Tibial nerve (tissue), 3 donors: ENCODE results near the gene NCDN.
A peak's percentile ranks its signal among the peaks of the same experiment; 100 is the strongest.

Experiments used
- CTCF ChIP-seq, 5 experiments: fragments of 200-600 bp in 3 of 5; fragments of 450-650 bp in 2 of 5; sonication (generic) in 3 of 5; IDR thresholded peaks; one replicate each; pipeline ENCODE4 v1.5.1; 2016 to 2019; ENCODE audit warnings: antibody characterized with exemption in 5 of 5, mild to moderate bottlenecking in 3 of 5, moderate library complexity in 2 of 5
- POLR2A ChIP-seq, 2 donors: fragments of 450-650 bp; IDR thresholded peaks; one replicate each; pipeline ENCODE4 v1.6.1; 2017; ENCODE audit warnings: antibody characterized with exemption in 2 of 2, mild to moderate bottlenecking in 2 of 2, moderate library complexity in 2 of 2

DNA sequence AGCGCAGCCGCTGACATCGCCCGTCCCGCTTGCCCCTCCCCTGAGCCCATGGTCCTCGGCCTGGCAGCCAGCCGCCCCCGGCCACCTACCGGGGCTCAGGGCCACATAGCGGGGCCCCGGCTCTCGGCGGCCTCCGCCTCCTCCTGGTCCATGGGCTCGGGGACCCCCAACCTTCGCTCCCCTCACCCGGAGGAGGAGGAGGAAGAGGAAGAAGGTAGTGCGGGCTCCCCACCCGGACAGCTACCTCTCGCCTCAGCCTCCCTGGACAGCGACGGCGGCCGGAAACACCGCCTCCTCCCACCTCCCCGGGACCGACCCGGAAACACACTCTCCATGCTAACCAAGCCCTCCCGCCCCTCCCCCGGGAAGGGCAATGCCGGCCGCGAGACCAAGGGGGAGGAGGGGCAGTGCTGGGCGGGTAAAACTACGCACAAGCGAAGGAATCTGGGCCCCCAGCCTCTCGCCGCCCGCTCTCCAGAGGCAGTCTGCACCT lies 435 bp upstream of the NCDN start, which contains the start of gene KIAA0319L:
- TF ChIP-seq POLR2A (IDR thresholded peaks at IDR 0.05), result peak in 1 of 2 donors; percentile 45
- TF ChIP-seq CTCF (IDR thresholded peaks at IDR 0.05), result no peak
